Type B pancreatic cell (in vitro differentiated cells): ENCODE measurements around the gene NOM1. TPM values are rescaled to one million over a fixed set of nuclear protein-coding genes. Genes with fewer than 3 reads are reported as not detected.

Experiments
- DNase-seq: peaks from one replicate; pipeline ENCODE4 v3.0.0; 2021; ENCODE audit warnings: mixed read lengths; ENCODE audit not compliant: unreplicated experiment; ENCODE audit errors: extremely low spot score
- H3K27ac Mint-ChIP-seq: 2 replicates; pipeline ENCODE4 v1.8.0; 2021; ENCODE audit warnings: mild to moderate bottlenecking, mixed read lengths
- H3K27me3 Mint-ChIP-seq: 2 replicates; pipeline ENCODE4 v1.8.0; 2021; ENCODE audit warnings: mixed read lengths
- H3K36me3 Mint-ChIP-seq: 2 replicates; pipeline ENCODE4 v1.8.0; 2021; ENCODE audit warnings: mixed read lengths
- H3K4me1 Mint-ChIP-seq: one replicate; pipeline ENCODE4 v1.8.0; 2021; ENCODE audit warnings: mixed read lengths; ENCODE audit not compliant: unreplicated experiment
- H3K4me3 Mint-ChIP-seq: 2 replicates; pipeline ENCODE4 v1.8.0; 2021; ENCODE audit warnings: mild to moderate bottlenecking, mixed read lengths
- H3K9me3 Mint-ChIP-seq: 2 replicates; pipeline ENCODE4 v1.8.0; 2021; ENCODE audit warnings: mixed read lengths
- total RNA-seq: library from RNA; stranded (reverse); gene quantifications from 2 replicates; pipeline ENCODE4 v1.2.1, GENCODE V29; 2021; ENCODE audit warnings: low replicate concordance
- TF ChIP-seq, protein P1 (sequence below): fragments of 200-600 bp; sonication (generic); conservative IDR thresholded peaks from 2 replicates; pipeline ENCODE4 v1.5.0; 2021; ENCODE audit warnings: antibody characterized with exemption, mild to moderate bottlenecking

NOM1 gene
- total RNA-seq, 1 donor from 2014 or later = 26.9 TPM

DNA sequence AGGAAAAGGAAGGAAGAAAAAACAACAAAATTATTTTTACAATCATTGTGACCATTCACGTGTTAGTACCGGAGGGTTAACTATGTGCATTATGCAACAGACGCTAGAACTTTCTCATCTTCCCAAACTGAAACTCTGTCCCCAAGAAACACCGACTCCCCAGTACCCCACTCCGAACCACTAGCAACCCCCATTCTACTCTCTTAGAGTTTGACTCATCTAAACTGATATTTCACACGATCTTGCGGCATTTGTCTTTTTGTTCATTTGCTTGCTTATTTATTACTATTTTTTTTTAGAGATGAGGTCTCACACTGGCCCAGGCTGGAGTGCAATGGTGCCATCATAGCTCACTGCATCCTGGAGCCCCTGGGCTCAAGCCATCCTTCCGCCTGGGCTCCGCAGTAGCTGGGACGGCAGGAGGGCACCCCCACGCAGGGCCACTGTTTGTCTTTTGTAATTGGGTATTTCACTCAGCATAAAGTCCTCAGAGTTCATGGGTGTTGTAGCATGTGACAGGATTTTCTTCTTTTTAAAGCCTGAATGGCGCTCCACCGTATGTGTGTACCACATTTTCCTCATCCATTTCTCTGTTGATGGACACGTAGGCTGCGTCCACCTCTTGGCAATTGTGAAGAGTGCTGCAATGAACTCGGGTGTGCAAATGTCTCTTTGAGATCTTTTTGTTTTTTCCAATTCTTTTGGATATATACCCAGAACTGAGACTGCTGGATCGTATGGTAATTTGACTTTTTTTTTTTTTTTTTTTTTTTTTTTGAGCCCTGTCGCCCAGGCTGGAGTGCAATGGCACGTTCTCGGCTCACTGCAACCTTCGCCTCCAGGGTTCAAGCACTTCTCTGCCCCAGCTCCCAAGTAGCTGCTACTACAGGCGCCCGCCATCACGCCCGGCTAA lies 51.5 kb downstream of the NOM1 start:
- DNase-seq = no peak
- H3K4me3 Mint-ChIP-seq = peak overlapping the region; percentile 80
- peaks cover 4% of the 10 kb centered on the region for H3K36me3 Mint-ChIP-seq
- H3K9me3 Mint-ChIP-seq = peaks cover 5% of the 10 kb centered on the region
- peaks cover 10% of the 10 kb centered on the region for H3K4me1 Mint-ChIP-seq
- peaks cover 86% of the 10 kb centered on the region for H3K27me3 Mint-ChIP-seq
- peak overlapping the region; percentile 22 for H3K27ac Mint-ChIP-seq
- TF ChIP-seq, protein P1, sequence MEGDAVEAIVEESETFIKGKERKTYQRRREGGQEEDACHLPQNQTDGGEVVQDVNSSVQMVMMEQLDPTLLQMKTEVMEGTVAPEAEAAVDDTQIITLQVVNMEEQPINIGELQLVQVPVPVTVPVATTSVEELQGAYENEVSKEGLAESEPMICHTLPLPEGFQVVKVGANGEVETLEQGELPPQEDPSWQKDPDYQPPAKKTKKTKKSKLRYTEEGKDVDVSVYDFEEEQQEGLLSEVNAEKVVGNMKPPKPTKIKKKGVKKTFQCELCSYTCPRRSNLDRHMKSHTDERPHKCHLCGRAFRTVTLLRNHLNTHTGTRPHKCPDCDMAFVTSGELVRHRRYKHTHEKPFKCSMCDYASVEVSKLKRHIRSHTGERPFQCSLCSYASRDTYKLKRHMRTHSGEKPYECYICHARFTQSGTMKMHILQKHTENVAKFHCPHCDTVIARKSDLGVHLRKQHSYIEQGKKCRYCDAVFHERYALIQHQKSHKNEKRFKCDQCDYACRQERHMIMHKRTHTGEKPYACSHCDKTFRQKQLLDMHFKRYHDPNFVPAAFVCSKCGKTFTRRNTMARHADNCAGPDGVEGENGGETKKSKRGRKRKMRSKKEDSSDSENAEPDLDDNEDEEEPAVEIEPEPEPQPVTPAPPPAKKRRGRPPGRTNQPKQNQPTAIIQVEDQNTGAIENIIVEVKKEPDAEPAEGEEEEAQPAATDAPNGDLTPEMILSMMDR = no peak

DNA sequence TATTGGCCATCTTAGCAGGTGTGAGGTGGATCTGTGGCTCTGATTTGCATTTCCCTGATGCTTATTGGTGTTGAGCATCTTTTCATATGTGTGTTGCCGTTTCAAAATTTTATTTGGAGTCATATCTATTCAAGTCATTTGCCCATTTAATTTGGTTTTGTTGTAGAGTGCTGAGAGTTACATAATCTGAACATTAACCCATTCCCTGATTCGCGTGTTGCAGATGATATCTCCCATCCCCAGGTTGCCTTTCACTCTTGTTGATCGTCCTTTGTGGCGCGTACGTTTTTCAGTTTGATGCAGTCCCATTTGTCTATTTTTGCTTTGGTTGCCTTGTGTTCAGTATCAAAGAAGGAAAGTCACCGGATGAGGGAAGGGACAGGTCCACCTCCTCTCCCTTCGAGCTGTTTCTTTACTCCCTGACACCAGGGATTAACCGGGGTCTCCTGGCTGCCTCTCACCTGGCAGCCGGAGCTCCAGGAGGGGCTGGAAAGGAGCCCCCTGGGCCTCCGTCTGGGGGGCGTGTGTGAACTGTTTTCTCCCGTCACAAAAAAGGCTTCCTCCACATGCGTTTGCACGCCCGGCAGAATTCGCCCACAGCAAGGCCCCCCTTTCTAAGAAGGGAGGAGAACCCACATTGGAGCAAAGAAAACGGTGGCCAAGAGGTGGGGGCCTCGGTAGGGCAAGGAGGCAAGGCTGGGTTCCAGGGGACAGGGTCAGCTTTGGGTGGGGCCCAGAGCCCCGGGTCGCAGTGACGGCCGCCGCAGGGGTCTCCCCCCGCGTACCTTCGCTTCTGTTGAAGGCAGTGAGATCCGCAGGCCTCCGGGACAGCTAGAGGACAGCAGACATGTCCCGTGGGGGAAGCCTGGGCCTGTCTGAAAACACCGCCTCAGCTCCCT lies 52.7 kb downstream of the NOM1 start:
- Mint-ChIP-seq H3K4me1 (peaks cover 10% of the 10 kb centered on the region), H3K4me3 (peak overlapping the region; percentile 64), H3K9me3 (no peaks in the 10 kb centered on the region), H3K36me3 (peaks cover 4% of the 10 kb centered on the region), H3K27ac (peak overlapping the region; percentile 50), H3K27me3 (peaks cover 86% of the 10 kb centered on the region)
- DNase-seq = peak; percentile 44
- TF ChIP-seq, protein P1 = no peak

DNA sequence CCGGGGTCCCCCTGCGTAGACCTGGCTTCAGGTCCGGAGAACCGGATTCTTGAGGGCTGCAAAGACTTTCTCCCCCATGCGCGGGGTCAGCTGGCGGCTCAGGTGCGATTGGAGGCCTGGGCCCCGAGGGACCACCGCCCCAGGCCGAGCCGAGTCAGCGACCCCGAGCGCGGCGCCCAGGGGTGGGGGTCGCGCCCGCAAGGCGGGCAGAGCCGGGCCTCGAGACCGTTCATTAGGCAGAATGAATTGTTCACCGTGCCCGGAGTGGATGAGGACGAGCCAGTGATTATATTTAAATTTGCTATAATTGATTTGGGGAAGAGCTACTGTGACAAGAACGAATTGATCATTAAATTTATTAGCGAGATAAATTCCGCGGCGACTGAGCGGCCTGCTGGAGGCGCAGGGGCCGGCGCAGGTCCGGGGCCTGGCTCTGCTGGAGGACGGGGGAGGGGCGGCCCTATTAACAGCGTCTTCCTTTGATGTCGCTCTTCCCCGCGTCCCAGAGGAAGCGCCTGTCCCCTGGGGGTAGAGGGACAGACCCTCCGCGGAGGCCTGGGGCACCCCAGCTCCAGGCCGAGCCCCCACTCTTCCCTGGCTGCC lies 53.4 kb downstream of the NOM1 start:
- DNase-seq = peak; percentile 29
- peaks cover 86% of the 10 kb centered on the region for H3K27me3 Mint-ChIP-seq
- no peak overlapping the region for H3K27ac Mint-ChIP-seq
- TF ChIP-seq, protein P1 = no peak
- peaks cover 10% of the 10 kb centered on the region for H3K4me1 Mint-ChIP-seq
- H3K36me3 Mint-ChIP-seq = peaks cover 4% of the 10 kb centered on the region
- H3K4me3 Mint-ChIP-seq = no peak overlapping the region
- H3K9me3 Mint-ChIP-seq = no peaks in the 10 kb centered on the region

DNA sequence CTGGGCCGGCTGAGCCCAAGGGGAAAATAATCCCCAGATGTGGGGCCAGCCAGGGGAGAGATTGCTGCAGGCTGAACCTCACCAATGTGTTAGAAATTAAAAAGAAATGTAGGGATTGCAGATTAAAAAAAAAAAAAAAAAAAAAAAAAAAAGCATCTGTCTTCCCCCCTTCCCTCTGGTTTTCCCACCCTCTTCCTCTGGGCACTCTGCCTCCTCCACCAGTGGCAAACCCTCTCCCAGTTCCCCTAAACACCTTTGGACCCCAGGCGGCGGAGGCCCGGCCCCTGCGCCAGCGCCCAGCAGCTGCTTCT lies 53.9 kb downstream of the NOM1 start:
- DNase-seq = peak; percentile 68
- Mint-ChIP-seq H3K27me3 (peaks cover 86% of the 10 kb centered on the region), H3K4me1 (peaks cover 10% of the 10 kb centered on the region), H3K4me3 (peak overlapping the region; percentile 60), H3K27ac (peak overlapping the region; percentile 46), H3K9me3 (no peaks in the 10 kb centered on the region), H3K36me3 (peaks cover 4% of the 10 kb centered on the region)
- TF ChIP-seq, protein P1 = no peak

DNA sequence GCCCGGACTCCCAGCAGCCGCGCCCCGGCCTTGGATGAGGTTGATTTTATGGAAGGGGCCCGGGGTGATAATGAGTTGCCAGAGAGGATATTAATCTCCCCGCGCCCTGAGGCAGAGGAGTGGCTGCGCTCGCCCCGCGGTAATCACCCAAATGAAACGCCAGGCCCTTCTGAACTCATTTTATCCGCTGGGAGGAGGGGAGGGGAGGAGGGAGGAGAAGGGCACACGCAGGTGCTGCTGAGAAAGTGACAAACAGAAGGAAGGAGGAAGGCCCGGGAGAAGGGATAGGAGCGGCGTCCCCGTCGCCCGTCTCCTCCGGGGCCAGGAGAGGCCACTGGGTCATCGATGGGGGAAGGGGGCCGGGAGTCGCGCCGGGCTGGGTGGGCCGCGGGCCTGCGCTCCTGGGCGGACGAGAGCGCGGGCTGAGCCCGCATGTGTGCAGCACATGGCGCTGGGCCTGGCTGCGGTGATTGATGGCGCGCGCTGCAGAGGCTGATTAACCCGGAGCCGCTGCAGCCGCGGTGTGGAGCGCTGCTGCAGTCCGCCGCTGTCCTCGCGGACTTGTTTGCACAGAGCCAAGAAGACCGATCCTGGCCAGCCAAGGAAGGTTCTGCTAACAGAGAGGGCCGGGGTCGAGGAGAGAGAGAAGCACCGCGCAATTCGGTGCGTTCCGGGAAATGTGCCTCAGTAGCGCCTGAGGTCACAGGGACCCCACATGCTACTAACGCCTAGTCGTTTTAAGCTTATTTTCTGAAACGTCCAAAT lies 54.4 kb downstream of the NOM1 start:
- TF ChIP-seq, protein P1 = no peak
- peak overlapping the region; percentile 60 for H3K4me3 Mint-ChIP-seq
- H3K36me3 Mint-ChIP-seq = peaks cover 4% of the 10 kb centered on the region
- H3K4me1 Mint-ChIP-seq = peaks cover 10% of the 10 kb centered on the region
- DNase-seq = peak; percentile 67
- H3K27ac Mint-ChIP-seq = peak overlapping the region; percentile 46
- H3K27me3 Mint-ChIP-seq = peaks cover 85% of the 10 kb centered on the region
- no peaks in the 10 kb centered on the region for H3K9me3 Mint-ChIP-seq
